ENCODE results near the gene DIPK1B.

GRCh38 chr9:136700304-136700703, 12.1 kb upstream of the DIPK1B start:
- TF ChIP-seq L3MBTL2 (conservative IDR thresholded peaks at IDR 0.05): no peak
- TF ChIP-seq BHLHE40 (IDR thresholded peaks at IDR 0.05; ENCODE audit: borderline replicate concordance): no peak
- no peak for TF ChIP-seq TARDBP (IDR thresholded peaks at IDR 0.05)
- no peak for TF ChIP-seq CTBP1 (IDR thresholded peaks at IDR 0.05; ENCODE audit: borderline replicate concordance)
- no peak for TF ChIP-seq ARNT (IDR thresholded peaks at IDR 0.05)
- TF ChIP-seq PKNOX1 (IDR thresholded peaks at IDR 0.05): no peak
